Immature natural killer cell (primary cell): ENCODE measurements around the gene FOSB. TPM values are rescaled to one million over a fixed set of nuclear protein-coding genes. Genes with fewer than 3 reads are reported as not detected.

Experiments used
- DNase-seq, 3 donors: peaks; one replicate each; pipeline ENCODE4 v3.0.0; 2022; ENCODE audit warnings: mixed read lengths in 1 of 3
- H3K27ac Mint-ChIP-seq, 6 donors: one replicate each; pipeline ENCODE4 v1.8.0; 2020; ENCODE audit warnings: mixed read lengths in 6 of 6, mild to moderate bottlenecking in 5 of 6, inconsistent platforms in 4 of 6, moderate library complexity in 3 of 6
- H3K27me3 Mint-ChIP-seq, 3 donors: one replicate each; pipeline ENCODE4 v1.8.0; 2020 to 2021; ENCODE audit warnings: low read depth in 3 of 3, mild to moderate bottlenecking in 3 of 3, mixed read lengths in 3 of 3, moderate library complexity in 3 of 3, inconsistent platforms in 1 of 3
- H3K36me3 Mint-ChIP-seq, 3 donors: one replicate each; pipeline ENCODE4 v1.8.0; 2020; ENCODE audit warnings: mixed read lengths in 3 of 3, inconsistent platforms in 2 of 3, mild to moderate bottlenecking in 2 of 3
- H3K4me1 Mint-ChIP-seq, 2 donors: one replicate each; pipeline ENCODE4 v1.8.0; 2020; ENCODE audit warnings: inconsistent platforms in 2 of 2, mild to moderate bottlenecking in 2 of 2, mixed read lengths in 2 of 2, moderate library complexity in 1 of 2
- H3K4me3 Mint-ChIP-seq, 5 donors: one replicate each; pipeline ENCODE4 v1.8.0; 2020; ENCODE audit warnings: mild to moderate bottlenecking in 5 of 5, mixed read lengths in 5 of 5, inconsistent platforms in 3 of 5, moderate library complexity in 3 of 5
- H3K9me3 Mint-ChIP-seq, 6 donors: one replicate each; pipeline ENCODE4 v1.8.0; 2020; ENCODE audit warnings: mild to moderate bottlenecking in 6 of 6, mixed read lengths in 6 of 6, inconsistent platforms in 4 of 6, moderate library complexity in 3 of 6
- polyA plus RNA-seq, 3 donors: library from polyadenylated mRNA; unstranded; fragments of 300-500 nt; fragmentation: Illumina TruSeq; gene quantifications; one replicate each; pipeline ENCODE4 v1.2.3, GENCODE V29; 2021

The FOSB gene
- polyA plus RNA-seq, 3 donors from 2014 or later, result 11.6 to 30.1 (median 11.6) TPM

GRCh38 chr19:45524575-45525129, 56.9 kb downstream of the FOSB start:
- no peak overlapping the region for H3K4me3 Mint-ChIP-seq
- peak overlapping the region in 3 of 6 donors; percentile 13 to 74 (median 46) for H3K27ac Mint-ChIP-seq
- peaks cover 6 to 33% (median 7%) of the 10 kb centered on the region in 3 donors for H3K36me3 Mint-ChIP-seq
- H3K4me1 Mint-ChIP-seq, result peaks cover 16 to 24% of the 10 kb centered on the region in 2 donors
- peaks cover 0 to 7% (median 2%) of the 10 kb centered on the region in 3 donors for H3K27me3 Mint-ChIP-seq
- no peak for DNase-seq
- peaks cover 0 to 1% (median 0%) of the 10 kb centered on the region in 6 donors for H3K9me3 Mint-ChIP-seq

Other genes with a start within 250 kb of the FOSB start
- not detected for gene EXOC3L2, start 222.6 kb upstream of the FOSB start, polyA plus RNA-seq
- gene MARK4, start 216.7 kb upstream of the FOSB start, polyA plus RNA-seq, result 1 to 10 TPM in 1 of 3 donors, not detected in 2; 1.6 TPM
- not detected for gene CKM, start 145.1 kb upstream of the FOSB start, polyA plus RNA-seq
- not detected for gene KLC3, start 127.2 kb upstream of the FOSB start, polyA plus RNA-seq
- gene ERCC2, start 97.4 kb upstream of the FOSB start, polyA plus RNA-seq, result 1 to 10 TPM; 2.4 to 8.7 (median 3.1) TPM
- gene PPP1R13L, start 62.9 kb upstream of the FOSB start, polyA plus RNA-seq, result under 1 TPM in 2 of 3 donors, not detected in 1; 0.08 to 0.84 TPM
- gene POLR1G, start 61.4 kb upstream of the FOSB start, polyA plus RNA-seq, result 1 to 10 TPM in 1 of 3 donors, under 1 TPM in 2; 0.43 to 2.3 (median 0.77) TPM
- 10 to 100 TPM; 50.8 to 62.2 (median 54.5) TPM for gene ERCC1, start 44.1 kb upstream of the FOSB start, polyA plus RNA-seq
- gene RTN2, start 29.1 kb downstream of the FOSB start, polyA plus RNA-seq, result under 1 TPM in 2 of 3 donors, not detected in 1; 0.48 to 0.80 TPM
- 1 to 10 TPM; 3.9 to 5.7 (median 4.0) TPM for gene PPM1N, start 30.4 kb downstream of the FOSB start, polyA plus RNA-seq
- 100 to 1,000 TPM in 1 of 3 donors, 10 to 100 TPM in 2; 91.2 to 126 (median 93.4) TPM for gene VASP, start 39.5 kb downstream of the FOSB start, polyA plus RNA-seq
- gene OPA3, start 116.8 kb downstream of the FOSB start, polyA plus RNA-seq, result 10 to 100 TPM in 1 of 3 donors, 1 to 10 TPM in 1, not detected in 1; 3.3 to 18.4 TPM
- not detected for gene GPR4, start 134.2 kb downstream of the FOSB start, polyA plus RNA-seq
- gene EML2, start 171.4 kb downstream of the FOSB start, polyA plus RNA-seq, result 10 to 100 TPM; 11.9 to 24.7 (median 14.2) TPM
- gene GIPR, start 200.2 kb downstream of the FOSB start, polyA plus RNA-seq, result under 1 TPM in 2 of 3 donors, not detected in 1; 0.18 to 0.34 TPM
- gene SNRPD2, start 224.0 kb downstream of the FOSB start, polyA plus RNA-seq, result 1,000 to 10,000 TPM in 2 of 3 donors, 100 to 1,000 TPM in 1; 754 to 1,123 (median 1,001) TPM
- 1 to 10 TPM in 2 of 3 donors, not detected in 1; 1.8 to 2.9 TPM for gene QPCTL, start 224.7 kb downstream of the FOSB start, polyA plus RNA-seq